Smooth muscle cell (in vitro differentiated cells): ENCODE results near the gene MRPL40. TPM values are rescaled to one million over a fixed set of nuclear protein-coding genes. Genes with fewer than 3 reads are reported as not detected.
"Not testable (repeated sequence)": the region's sequence is repeated elsewhere in the genome, so short reads cannot be mapped to it uniquely, and the experiment has no call there.

Experiments used
- DNase-seq: peaks from one replicate; lab custom pipeline; 2025; ENCODE audit not compliant: unreplicated experiment; lab: John Stamatoyannopoulos, UW
- H2AFZ ChIP-seq: fragments of 200-600 bp; sonication (generic); 2 replicates; pipeline ENCODE4 v1.6.0; 2016; ENCODE audit warnings: antibody characterized with exemption, low read depth, mild to moderate bottlenecking
- H3F3A ChIP-seq: fragments of 200-600 bp; sonication (generic); 2 replicates; pipeline ENCODE4 v1.6.0; 2017; ENCODE audit warnings: antibody characterized with exemption, low read depth
- H3K27ac ChIP-seq: fragments of 200-600 bp; sonication (generic); 2 replicates; pipeline ENCODE4 v1.5.1; 2016; ENCODE audit warnings: low read depth, mild to moderate bottlenecking
- H3K27me3 ChIP-seq: fragments of 200-600 bp; sonication (generic); 2 replicates; pipeline ENCODE4 v1.6.1; 2016; ENCODE audit warnings: low read depth, mild to moderate bottlenecking
- H3K36me3 ChIP-seq: fragments of 200-600 bp; sonication (generic); 2 replicates; pipeline ENCODE4 v1.5.1; 2016; ENCODE audit warnings: low read depth
- H3K4me1 ChIP-seq: fragments of 200-600 bp; sonication (generic); 2 replicates; pipeline ENCODE4 v1.5.1; 2016; ENCODE audit warnings: low read depth
- H3K4me2 ChIP-seq: fragments of 200-600 bp; sonication (generic); 2 replicates; pipeline ENCODE4 v1.6.0; 2016; ENCODE audit warnings: mild to moderate bottlenecking
- H3K4me3 ChIP-seq: fragments of 200-600 bp; sonication (generic); 2 replicates; pipeline ENCODE4 v1.5.1; 2016; ENCODE audit warnings: mild to moderate bottlenecking
- H3K79me2 ChIP-seq: fragments of 200-600 bp; sonication (generic); 2 replicates; pipeline ENCODE4 v1.6.0; 2016; ENCODE audit warnings: low read depth, mild to moderate bottlenecking
- H3K9ac ChIP-seq: fragments of 200-600 bp; sonication (generic); 2 replicates; pipeline ENCODE4 v1.6.0; 2016; ENCODE audit warnings: low read depth
- H3K9me3 ChIP-seq: fragments of 200-600 bp; sonication (generic); replicated peaks from 2 replicates; pipeline ENCODE4 v1.5.1; 2016; ENCODE audit warnings: low read depth
- H4K20me1 ChIP-seq: fragments of 200-600 bp; sonication (generic); 2 replicates; pipeline ENCODE4 v1.6.0; 2016; ENCODE audit warnings: low read depth
- WGBS: methylation state at CpG from one replicate; pipeline ENCODE4 v1.1.7; 2016; ENCODE audit warnings: low lambda C conversion rate; 5-methylcytosine and 5-hydroxymethylcytosine counted together
- polyA plus RNA-seq: library from polyadenylated mRNA; unstranded; fragments of >200 nt; fragmentation: Nextera tagmentation; extraction: Ambion mirVana; gene quantifications from 2 replicates; pipeline ENCODE4 v1.2.1, GENCODE V29; 2016
- total RNA-seq: library from RNA; depleted of rRNA; stranded (reverse); fragments of >200 nt; gene quantifications from 2 replicates; pipeline ENCODE4 v1.2.3, GENCODE V29; 2014
- TF ChIP-seq, protein P1 (sequence below): fragments of 200-600 bp; sonication (generic); IDR thresholded peaks from 2 replicates; pipeline ENCODE4 v1.5.1; 2017; ENCODE audit warnings: borderline replicate concordance, mild to moderate bottlenecking, antibody characterized with exemption; ENCODE audit not compliant: insufficient read depth, poor library complexity, severe bottlenecking

MRPL40 gene
- total and polyA plus RNA-seq, 2 experiments from 2014 or later, result 30.4 to 54.8 TPM

DNA sequence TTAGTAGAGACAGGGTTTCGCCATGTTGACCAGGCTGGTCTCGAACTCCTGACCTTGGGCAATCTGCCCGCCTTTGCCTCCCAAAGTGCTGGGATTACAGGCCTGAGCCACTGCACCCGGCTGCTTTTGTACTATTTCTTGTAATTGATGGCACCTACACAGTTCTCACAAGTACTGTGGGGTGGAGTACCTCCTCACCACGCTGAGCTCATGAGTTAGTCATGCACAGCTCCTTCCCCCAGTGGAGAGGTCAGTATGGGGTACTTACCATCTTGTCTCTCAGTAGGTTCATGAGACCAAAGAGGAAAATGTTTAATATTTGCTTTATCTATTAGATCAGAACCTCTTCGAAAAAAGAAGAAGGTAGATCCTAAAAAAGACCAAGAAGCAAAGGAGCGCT, 2.1 kb downstream of the MRPL40 start:
- Histone ChIP-seq H2AFZ (no peak overlapping the region), H3K27ac (no peak overlapping the region), H3K4me1 (peaks cover 11% of the 10 kb centered on the region), H3K27me3 (no peaks in the 10 kb centered on the region), H3K9ac (no peak overlapping the region), H3K9me3 (no peaks in the 10 kb centered on the region), H3F3A (peaks cover 4% of the 10 kb centered on the region), H4K20me1 (peaks cover 1% of the 10 kb centered on the region), H3K4me3 (no peak overlapping the region), H3K4me2 (no peak overlapping the region), H3K36me3 (no peaks in the 10 kb centered on the region), H3K79me2 (peaks cover 31% of the 10 kb centered on the region)
- 98% methylated on average over 7 of the region's 7 CpGs for WGBS
- no peak for DNase-seq
- TF ChIP-seq, protein P1, sequence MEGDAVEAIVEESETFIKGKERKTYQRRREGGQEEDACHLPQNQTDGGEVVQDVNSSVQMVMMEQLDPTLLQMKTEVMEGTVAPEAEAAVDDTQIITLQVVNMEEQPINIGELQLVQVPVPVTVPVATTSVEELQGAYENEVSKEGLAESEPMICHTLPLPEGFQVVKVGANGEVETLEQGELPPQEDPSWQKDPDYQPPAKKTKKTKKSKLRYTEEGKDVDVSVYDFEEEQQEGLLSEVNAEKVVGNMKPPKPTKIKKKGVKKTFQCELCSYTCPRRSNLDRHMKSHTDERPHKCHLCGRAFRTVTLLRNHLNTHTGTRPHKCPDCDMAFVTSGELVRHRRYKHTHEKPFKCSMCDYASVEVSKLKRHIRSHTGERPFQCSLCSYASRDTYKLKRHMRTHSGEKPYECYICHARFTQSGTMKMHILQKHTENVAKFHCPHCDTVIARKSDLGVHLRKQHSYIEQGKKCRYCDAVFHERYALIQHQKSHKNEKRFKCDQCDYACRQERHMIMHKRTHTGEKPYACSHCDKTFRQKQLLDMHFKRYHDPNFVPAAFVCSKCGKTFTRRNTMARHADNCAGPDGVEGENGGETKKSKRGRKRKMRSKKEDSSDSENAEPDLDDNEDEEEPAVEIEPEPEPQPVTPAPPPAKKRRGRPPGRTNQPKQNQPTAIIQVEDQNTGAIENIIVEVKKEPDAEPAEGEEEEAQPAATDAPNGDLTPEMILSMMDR, result no peak

DNA sequence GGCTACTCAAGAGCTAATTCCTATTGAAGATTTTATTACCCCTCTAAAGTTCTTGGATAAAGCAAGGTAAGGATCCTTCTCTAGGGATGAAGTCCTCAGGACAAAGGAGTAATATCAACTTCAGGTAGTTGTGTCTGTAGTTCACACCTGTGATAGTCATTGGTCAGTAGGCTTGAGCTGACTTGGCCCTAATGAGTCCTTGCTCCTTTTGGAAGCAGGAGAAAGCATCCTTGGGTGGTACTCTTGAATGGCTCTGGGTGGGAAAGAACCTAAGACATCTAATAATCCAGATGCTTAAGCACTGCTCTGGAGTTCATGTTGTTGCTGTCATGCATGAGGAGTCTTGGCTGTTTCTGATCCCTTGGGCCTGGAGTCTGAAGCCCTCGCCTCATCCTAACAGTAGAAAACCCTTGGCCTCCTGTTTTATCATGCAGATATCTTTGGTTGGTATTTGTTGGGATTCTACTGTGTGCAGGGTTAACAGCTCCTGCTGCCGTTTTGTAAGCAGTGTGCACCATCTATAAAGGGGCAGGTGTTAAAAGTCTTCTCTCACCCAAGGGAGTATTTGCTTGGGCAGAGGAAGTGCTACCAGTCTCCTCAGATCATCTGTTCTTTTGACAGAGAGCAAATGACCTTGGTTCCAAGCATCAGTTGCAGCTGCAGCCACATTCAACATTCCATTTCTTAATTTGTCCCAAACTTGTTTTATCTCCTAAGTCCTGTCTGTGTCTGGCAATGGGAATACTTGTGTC, 2.7 kb downstream of the MRPL40 start:
- DNase-seq, result no peak
- H3K4me1 ChIP-seq, result peaks cover 9% of the 10 kb centered on the region
- no peak overlapping the region for H3K4me2 ChIP-seq
- H2AFZ ChIP-seq, result no peak overlapping the region
- no peaks in the 10 kb centered on the region for H4K20me1 ChIP-seq
- H3K27me3 ChIP-seq, result no peaks in the 10 kb centered on the region
- H3K36me3 ChIP-seq, result no peaks in the 10 kb centered on the region
- no peak overlapping the region for H3K27ac ChIP-seq
- H3K9ac ChIP-seq, result no peak overlapping the region
- 98% methylated on average over 2 of the region's 2 CpGs for WGBS
- H3F3A ChIP-seq, result peaks cover 4% of the 10 kb centered on the region
- no peaks in the 10 kb centered on the region for H3K9me3 ChIP-seq
- TF ChIP-seq, protein P1, result no peak
- peaks cover 25% of the 10 kb centered on the region for H3K79me2 ChIP-seq
- H3K4me3 ChIP-seq, result no peak overlapping the region

DNA sequence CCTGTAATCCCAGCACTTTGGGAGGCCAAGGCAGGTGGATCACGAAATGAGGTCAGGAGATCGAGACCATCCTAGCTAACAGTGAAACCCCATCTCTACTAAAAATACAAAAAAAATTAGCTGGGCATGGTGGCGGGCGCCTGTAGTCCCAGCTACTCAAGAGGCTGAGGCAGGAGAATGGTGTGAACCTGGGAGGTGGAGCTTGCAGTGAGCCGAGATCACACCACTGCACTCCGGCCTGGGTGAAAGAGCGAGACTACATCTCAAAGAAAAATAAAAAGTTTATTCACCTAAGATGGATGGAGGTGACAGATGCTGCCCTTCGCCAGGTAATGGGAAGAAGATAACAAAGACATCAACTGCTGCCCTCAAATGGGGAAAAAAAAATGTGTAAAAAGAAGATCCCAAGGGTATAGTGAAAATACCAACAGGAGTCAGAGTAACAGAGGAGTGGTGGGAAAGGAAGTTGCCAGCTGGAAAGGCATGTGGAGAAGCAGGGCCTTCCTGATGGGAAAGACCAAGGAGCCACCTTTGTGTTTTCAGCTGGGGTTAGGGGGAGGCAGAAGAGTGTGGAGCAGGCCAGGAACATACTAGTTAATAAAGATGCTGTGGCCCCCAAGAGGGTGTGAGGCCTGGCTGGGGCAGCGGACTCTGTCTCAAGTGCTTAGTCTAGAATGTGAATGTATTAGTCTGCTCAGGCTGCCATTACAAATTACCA, 4.3 kb downstream of the MRPL40 start:
- not testable (repeated sequence) for H3F3A ChIP-seq, H3K27ac ChIP-seq, H3K9me3 ChIP-seq, H3K9ac ChIP-seq, H2AFZ ChIP-seq, H3K27me3 ChIP-seq, H3K4me2 ChIP-seq, H4K20me1 ChIP-seq, H3K4me3 ChIP-seq, DNase-seq, H3K36me3 ChIP-seq, H3K4me1 ChIP-seq
- peaks cover 20% of the 10 kb centered on the region for H3K79me2 ChIP-seq
- WGBS, result 97% methylated on average over 9 of the region's 9 CpGs

DNA sequence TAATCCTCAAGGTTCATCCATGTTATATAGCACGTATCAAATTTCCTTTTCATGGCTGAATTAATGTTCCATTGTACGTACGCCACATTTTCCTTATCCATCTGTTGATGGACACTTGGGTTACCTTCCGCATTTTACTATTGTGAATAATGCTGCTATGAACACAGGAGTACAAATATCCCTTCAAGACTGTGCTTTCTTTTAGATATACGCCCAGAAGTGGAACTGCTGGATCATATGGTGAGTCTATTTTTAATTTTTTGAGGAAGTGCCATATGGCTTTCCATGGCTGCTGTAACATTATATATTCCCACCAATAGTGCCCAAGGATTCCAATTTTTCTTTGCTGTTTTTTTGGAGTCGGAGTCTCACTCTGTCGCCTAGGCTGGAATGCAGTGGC, 6.0 kb downstream of the MRPL40 start:
- DNase-seq, result no peak
- Histone ChIP-seq H4K20me1 (peaks cover 17% of the 10 kb centered on the region), H3K4me1 (no peaks in the 10 kb centered on the region), H3K4me3 (no peak overlapping the region), H3F3A (no peaks in the 10 kb centered on the region), H2AFZ (no peak overlapping the region), H3K27ac (no peak overlapping the region), H3K9ac (no peak overlapping the region), H3K36me3 (no peaks in the 10 kb centered on the region), H3K9me3 (no peaks in the 10 kb centered on the region), H3K79me2 (peaks cover 26% of the 10 kb centered on the region), H3K27me3 (no peaks in the 10 kb centered on the region), H3K4me2 (no peak overlapping the region)
- 97% methylated on average over 7 of the region's 7 CpGs for WGBS
- TF ChIP-seq, protein P1, result no peak
